ENCODE results near the gene NFIB. TPM values are rescaled to one million over a fixed set of nuclear protein-coding genes. Genes with fewer than 3 reads are reported as not detected.

The NFIB gene
- total and polyA plus RNA-seq, 2 experiments from 2014 or later: 5.3 to 6.0 TPM

GRCh38 chr9:14087576-14087975, 226.4 kb downstream of the NFIB start:
- WGBS, 2 experiments (ENCODE audit: low coverage in 1 of 2, low lambda C conversion rate in 2 of 2, missing lambda C conversion rate in 2 of 2): 94 to 96% methylated on average over 7 of the region's 7 CpGs
- in situ Hi-C loops (cut with MboI): no loop called here

DNA sequence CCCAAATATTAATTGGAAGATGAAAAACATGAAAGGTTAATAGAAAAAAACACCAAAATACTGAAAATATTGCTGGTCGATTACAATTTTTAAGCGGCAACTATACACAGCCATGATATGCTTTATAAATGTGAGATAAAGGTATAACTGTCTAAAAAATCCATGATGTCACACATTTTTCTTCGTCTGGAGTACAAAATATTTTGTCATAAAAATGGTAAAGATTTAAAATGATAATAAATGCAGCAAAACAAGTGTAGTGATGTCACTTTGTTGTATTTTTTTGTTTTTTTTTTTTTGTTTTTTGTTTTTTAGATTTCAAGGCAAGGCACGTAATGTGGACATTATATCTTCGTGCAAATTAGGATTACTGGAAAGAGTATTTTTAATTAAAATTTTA, 227.4 kb downstream of the NFIB start:
- H3K79me2 ChIP-seq (ENCODE audit: insufficient read depth): no peaks in the 10 kb centered on the region
- H4K20me1 ChIP-seq (ENCODE audit: insufficient read depth): no peaks in the 10 kb centered on the region
- H3K9ac ChIP-seq: no peak overlapping the region
- no peak overlapping the region for H3K27ac ChIP-seq
- H3K36me3 ChIP-seq (ENCODE audit: low read depth): no peaks in the 10 kb centered on the region
- H2AFZ ChIP-seq: no peak overlapping the region
- H3K27me3 ChIP-seq (replicated peaks; ENCODE audit: insufficient read depth): no peaks in the 10 kb centered on the region
- no peaks in the 10 kb centered on the region for H3K9me3 ChIP-seq (ENCODE audit: low read depth)
- no peak for DNase-seq
- H3F3A ChIP-seq (ENCODE audit: insufficient read depth): no peaks in the 10 kb centered on the region
- no peaks in the 10 kb centered on the region for H3K4me1 ChIP-seq (ENCODE audit: insufficient read depth)
- in situ Hi-C loops (cut with MboI): no loop called here
- no peak overlapping the region for H3K4me3 ChIP-seq
- no peak for TF ChIP-seq EZH2 (IDR thresholded peaks at IDR 0.05; ENCODE audit: insufficient read depth, poor library complexity, severe bottlenecking)
- no peak for TF ChIP-seq EZH2phosphoT487 (IDR thresholded peaks at IDR 0.05; ENCODE audit: insufficient read depth, low read depth)
- no peak overlapping the region for H3K4me2 ChIP-seq (ENCODE audit: unreplicated experiment)
- H3K9me2 ChIP-seq (ENCODE audit: insufficient read depth): no peaks in the 10 kb centered on the region
- WGBS, 2 experiments (ENCODE audit: low coverage in 1 of 2, low lambda C conversion rate in 2 of 2, missing lambda C conversion rate in 2 of 2): 83 to 89% methylated on average over 5 of the region's 5 CpGs

More at GRCh38 chr9:14087576-14087975, 226.4 kb downstream of the NFIB start:
- no peaks in the 10 kb centered on the region for H3K79me2 ChIP-seq (ENCODE audit: insufficient read depth)
- H3K4me1 ChIP-seq (ENCODE audit: insufficient read depth): no peaks in the 10 kb centered on the region
- H3K36me3 ChIP-seq (ENCODE audit: low read depth): no peaks in the 10 kb centered on the region
- H4K20me1 ChIP-seq (ENCODE audit: insufficient read depth): no peaks in the 10 kb centered on the region
- H3K9ac ChIP-seq: no peak overlapping the region
- no peak overlapping the region for H3K27ac ChIP-seq
- TF ChIP-seq EZH2phosphoT487 (IDR thresholded peaks at IDR 0.05; ENCODE audit: insufficient read depth, low read depth) (no peak), EZH2 (IDR thresholded peaks at IDR 0.05; ENCODE audit: insufficient read depth, poor library complexity, severe bottlenecking) (no peak)
- no peak for DNase-seq
- no peaks in the 10 kb centered on the region for H3K9me3 ChIP-seq (ENCODE audit: low read depth)
- no peak overlapping the region for H3K4me2 ChIP-seq (ENCODE audit: unreplicated experiment)
- H3K4me3 ChIP-seq: no peak overlapping the region
- H3K27me3 ChIP-seq (replicated peaks; ENCODE audit: insufficient read depth): no peaks in the 10 kb centered on the region
- no peak overlapping the region for H2AFZ ChIP-seq
- H3F3A ChIP-seq (ENCODE audit: insufficient read depth): no peaks in the 10 kb centered on the region
- H3K9me2 ChIP-seq (ENCODE audit: insufficient read depth): peaks cover 4% of the 10 kb centered on the region; the same call in 1 of the 2 replicates

DNA sequence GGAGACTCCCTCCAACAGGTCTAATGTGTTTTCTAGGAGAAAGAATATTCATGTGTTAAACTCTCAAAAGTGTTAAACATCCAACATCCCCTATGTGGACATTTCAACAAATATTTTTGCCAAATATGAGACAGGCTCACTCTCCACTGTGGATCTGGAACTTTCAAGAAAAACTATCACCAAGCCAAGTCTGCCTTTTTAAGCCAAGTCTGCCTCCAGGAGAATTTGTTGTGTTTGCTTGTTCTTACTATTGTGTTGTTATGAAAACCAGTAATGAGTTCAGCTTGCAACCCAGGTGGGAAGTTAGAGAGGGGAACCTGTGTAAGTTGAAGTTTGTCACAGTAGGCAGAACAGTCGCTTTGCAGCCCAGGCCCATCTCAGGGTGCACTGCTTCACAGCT, 228.1 kb downstream of the NFIB start:
- H3K4me1 ChIP-seq (ENCODE audit: insufficient read depth): no peaks in the 10 kb centered on the region
- H3K9ac ChIP-seq: no peak overlapping the region
- no peaks in the 10 kb centered on the region for H3K79me2 ChIP-seq (ENCODE audit: insufficient read depth)
- no peak for TF ChIP-seq EZH2phosphoT487 (IDR thresholded peaks at IDR 0.05; ENCODE audit: insufficient read depth, low read depth)
- no peak for TF ChIP-seq EZH2 (IDR thresholded peaks at IDR 0.05; ENCODE audit: insufficient read depth, poor library complexity, severe bottlenecking)
- no peak for DNase-seq
- in situ Hi-C loops (cut with MboI): no loop called here
- H3K27me3 ChIP-seq (replicated peaks; ENCODE audit: insufficient read depth): no peaks in the 10 kb centered on the region
- H3F3A ChIP-seq (ENCODE audit: insufficient read depth): no peaks in the 10 kb centered on the region
- no peak overlapping the region for H3K4me2 ChIP-seq (ENCODE audit: unreplicated experiment)
- no peak overlapping the region for H3K27ac ChIP-seq
- 90 to 100% methylated on average over 1 of the region's 1 CpG for WGBS, 2 experiments (ENCODE audit: low coverage in 1 of 2, low lambda C conversion rate in 2 of 2, missing lambda C conversion rate in 2 of 2)
- no peaks in the 10 kb centered on the region for H3K9me2 ChIP-seq (ENCODE audit: insufficient read depth)
- no peak overlapping the region for H3K4me3 ChIP-seq
- H4K20me1 ChIP-seq (ENCODE audit: insufficient read depth): no peaks in the 10 kb centered on the region
- H3K9me3 ChIP-seq (ENCODE audit: low read depth): no peaks in the 10 kb centered on the region
- no peak overlapping the region for H2AFZ ChIP-seq
- no peaks in the 10 kb centered on the region for H3K36me3 ChIP-seq (ENCODE audit: low read depth)

DNA sequence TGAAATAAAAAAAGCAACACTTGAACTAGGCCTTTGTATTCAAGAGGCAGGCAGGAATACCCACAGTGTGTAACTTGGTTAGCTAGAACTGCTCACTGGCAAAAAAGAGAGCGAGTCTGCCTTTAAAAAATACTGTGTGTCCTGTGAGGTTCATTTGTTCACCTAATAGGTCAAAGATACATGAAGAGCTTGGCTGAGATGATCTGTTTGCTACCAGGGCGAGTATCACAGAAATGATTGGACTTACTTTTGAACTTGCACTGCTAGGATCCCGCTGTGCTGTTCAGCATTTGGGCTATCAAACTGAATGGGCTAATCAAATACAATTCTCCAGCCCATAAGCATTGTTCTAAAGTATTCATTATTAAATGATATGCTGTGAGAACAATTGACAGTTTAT, 229.1 kb downstream of the NFIB start:
- Histone ChIP-seq H3K9me3 (ENCODE audit: low read depth) (no peaks in the 10 kb centered on the region), H3K9ac (no peak overlapping the region), H3K4me2 (ENCODE audit: unreplicated experiment) (no peak overlapping the region), H4K20me1 (ENCODE audit: insufficient read depth) (no peaks in the 10 kb centered on the region), H3K27me3 (replicated peaks; ENCODE audit: insufficient read depth) (no peaks in the 10 kb centered on the region), H3F3A (ENCODE audit: insufficient read depth) (no peaks in the 10 kb centered on the region), H3K79me2 (ENCODE audit: insufficient read depth) (no peaks in the 10 kb centered on the region), H2AFZ (no peak overlapping the region), H3K27ac (no peak overlapping the region), H3K36me3 (ENCODE audit: low read depth) (no peaks in the 10 kb centered on the region), H3K4me1 (ENCODE audit: insufficient read depth) (no peaks in the 10 kb centered on the region), H3K9me2 (ENCODE audit: insufficient read depth) (no peaks in the 10 kb centered on the region), H3K4me3 (no peak overlapping the region)
- TF ChIP-seq EZH2phosphoT487 (IDR thresholded peaks at IDR 0.05; ENCODE audit: insufficient read depth, low read depth) (no peak), EZH2 (IDR thresholded peaks at IDR 0.05; ENCODE audit: insufficient read depth, poor library complexity, severe bottlenecking) (no peak)
- WGBS, 2 experiments (ENCODE audit: low coverage in 1 of 2, low lambda C conversion rate in 2 of 2, missing lambda C conversion rate in 2 of 2): 95 to 99% methylated on average over 3 of the region's 3 CpGs
- in situ Hi-C loops (cut with MboI): no loop called here
- no peak for DNase-seq

- Histone ChIP-seq H3K27ac (no peak overlapping the region), H2AFZ (no peak overlapping the region), H3F3A (ENCODE audit: insufficient read depth) (no peaks in the 10 kb centered on the region), H3K9ac (no peak overlapping the region), H3K9me2 (ENCODE audit: insufficient read depth) (no peaks in the 10 kb centered on the region), H3K4me2 (ENCODE audit: unreplicated experiment) (no peak overlapping the region), H3K27me3 (replicated peaks; ENCODE audit: insufficient read depth) (no peaks in the 10 kb centered on the region), H3K79me2 (ENCODE audit: insufficient read depth) (no peaks in the 10 kb centered on the region), H3K36me3 (ENCODE audit: low read depth) (no peaks in the 10 kb centered on the region), H4K20me1 (ENCODE audit: insufficient read depth) (no peaks in the 10 kb centered on the region), H3K9me3 (ENCODE audit: low read depth) (no peaks in the 10 kb centered on the region), H3K4me3 (no peak overlapping the region), H3K4me1 (ENCODE audit: insufficient read depth) (no peaks in the 10 kb centered on the region)
- DNase-seq: no peak
- 100% methylated on average over 1 of the region's 1 CpG for WGBS, 2 experiments (ENCODE audit: low coverage in 1 of 2, low lambda C conversion rate in 2 of 2, missing lambda C conversion rate in 2 of 2)
- in situ Hi-C loops (cut with MboI): no loop called here
- TF ChIP-seq EZH2 (IDR thresholded peaks at IDR 0.05; ENCODE audit: insufficient read depth, poor library complexity, severe bottlenecking) (no peak), EZH2phosphoT487 (IDR thresholded peaks at IDR 0.05; ENCODE audit: insufficient read depth, low read depth) (no peak)
These were observed 230.6 kb downstream of the NFIB start for GRCh38 chr9:14083366-14083765.

All from GM23248 (cell line).